ENCODE data around the gene TRMT1L. TPM values are rescaled to one million over a fixed set of nuclear protein-coding genes. Genes with fewer than 3 reads are reported as not detected.

TRMT1L gene
- total RNA-seq, 1 donor from 2014 or later = 0.96 TPM

DNA sequence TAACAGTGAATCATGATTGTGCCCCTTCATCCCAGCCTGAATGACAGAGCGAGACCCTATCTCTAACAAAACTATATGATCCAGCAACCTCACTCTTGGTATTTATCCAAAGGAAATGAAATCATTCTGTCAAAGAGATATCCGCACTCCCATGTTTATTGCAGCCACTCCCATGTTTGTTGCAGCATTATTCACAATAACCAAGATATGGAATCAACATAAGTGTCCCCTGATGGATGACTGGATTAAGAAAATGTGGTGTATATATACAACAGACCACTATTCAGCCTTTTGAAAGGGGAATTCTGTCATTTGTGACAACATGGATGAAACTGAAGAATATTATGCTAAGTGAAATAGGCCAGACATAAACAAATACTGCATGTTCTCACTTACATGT is 44.4 kb downstream of the TRMT1L start:
- Histone ChIP-seq H3K36me3 (no peaks in the 10 kb centered on the region), H3K27me3 (no peaks in the 10 kb centered on the region), H3K27ac (no peak overlapping the region), H3K9me3 (peaks cover 20 to 29% of the 10 kb centered on the region in 2 donors), H3K4me1 (no peaks in the 10 kb centered on the region), H3K4me3 (no peak overlapping the region)
- no peak for DNase-seq (ENCODE audit: low spot score in 2 of 2)
- TF ChIP-seq, protein P1, sequence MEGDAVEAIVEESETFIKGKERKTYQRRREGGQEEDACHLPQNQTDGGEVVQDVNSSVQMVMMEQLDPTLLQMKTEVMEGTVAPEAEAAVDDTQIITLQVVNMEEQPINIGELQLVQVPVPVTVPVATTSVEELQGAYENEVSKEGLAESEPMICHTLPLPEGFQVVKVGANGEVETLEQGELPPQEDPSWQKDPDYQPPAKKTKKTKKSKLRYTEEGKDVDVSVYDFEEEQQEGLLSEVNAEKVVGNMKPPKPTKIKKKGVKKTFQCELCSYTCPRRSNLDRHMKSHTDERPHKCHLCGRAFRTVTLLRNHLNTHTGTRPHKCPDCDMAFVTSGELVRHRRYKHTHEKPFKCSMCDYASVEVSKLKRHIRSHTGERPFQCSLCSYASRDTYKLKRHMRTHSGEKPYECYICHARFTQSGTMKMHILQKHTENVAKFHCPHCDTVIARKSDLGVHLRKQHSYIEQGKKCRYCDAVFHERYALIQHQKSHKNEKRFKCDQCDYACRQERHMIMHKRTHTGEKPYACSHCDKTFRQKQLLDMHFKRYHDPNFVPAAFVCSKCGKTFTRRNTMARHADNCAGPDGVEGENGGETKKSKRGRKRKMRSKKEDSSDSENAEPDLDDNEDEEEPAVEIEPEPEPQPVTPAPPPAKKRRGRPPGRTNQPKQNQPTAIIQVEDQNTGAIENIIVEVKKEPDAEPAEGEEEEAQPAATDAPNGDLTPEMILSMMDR (IDR thresholded peaks at IDR 0.05) = no peak
- intact Hi-C loops (cut with DNase I) = no loop called here

- peaks cover 20 to 29% of the 10 kb centered on the region in 2 donors for H3K9me3 ChIP-seq
Observed at GRCh38 chr1:185111873-185112272, 44.9 kb downstream of the TRMT1L start.

DNA sequence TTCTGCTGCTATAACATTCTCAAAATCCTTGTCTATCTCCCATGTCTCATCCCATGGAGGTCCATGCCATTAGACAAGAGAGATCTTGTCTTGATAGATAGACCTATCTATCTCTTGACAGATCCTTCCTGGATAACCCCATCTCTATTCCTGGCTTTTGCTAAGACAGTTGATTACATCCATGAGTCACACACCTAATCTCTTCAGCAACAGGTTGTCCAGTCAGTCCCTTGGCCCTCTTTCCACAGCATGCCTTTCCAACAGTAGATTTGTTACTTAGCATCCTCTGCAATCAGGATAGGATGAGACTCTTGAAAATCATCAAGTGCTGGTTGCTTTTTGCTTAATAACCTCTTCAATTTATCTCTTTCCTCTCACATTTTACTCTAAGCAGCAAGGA is 46.6 kb downstream of the TRMT1L start:
- peaks cover 20 to 29% of the 10 kb centered on the region in 2 donors for H3K9me3 ChIP-seq
- intact Hi-C loops (cut with DNase I) = no loop called here

More at GRCh38 chr1:185111873-185112272, 44.9 kb downstream of the TRMT1L start:
- no peaks in the 10 kb centered on the region for H3K36me3 ChIP-seq
- no peak for DNase-seq (ENCODE audit: low spot score in 2 of 2)
- intact Hi-C loops (cut with DNase I) = no loop called here
- no peak overlapping the region for H3K27ac ChIP-seq
- no peaks in the 10 kb centered on the region for H3K4me1 ChIP-seq
- H3K27me3 ChIP-seq = no peaks in the 10 kb centered on the region
- no peak overlapping the region for H3K4me3 ChIP-seq
- TF ChIP-seq, protein P1 (IDR thresholded peaks at IDR 0.05) = no peak

DNA sequence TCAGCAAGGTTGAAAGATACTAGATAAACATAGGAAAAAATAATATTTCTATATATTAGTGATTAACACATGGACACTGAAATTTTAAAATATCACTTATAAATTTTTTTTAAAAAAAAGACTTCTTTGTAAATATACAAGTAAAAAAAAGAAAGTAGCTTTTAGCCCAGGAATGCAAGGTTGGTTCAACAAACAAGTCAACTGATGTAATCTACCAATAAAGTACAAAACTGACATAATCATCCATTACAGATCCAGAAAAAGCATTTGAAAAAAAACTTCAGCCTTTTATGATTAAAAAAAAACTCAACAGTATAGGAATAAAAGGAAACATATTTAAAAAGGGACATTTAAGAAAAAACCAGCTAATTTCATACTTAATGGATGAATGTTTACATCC is 48.4 kb downstream of the TRMT1L start:
- DNase-seq (ENCODE audit: low spot score in 2 of 2) = no peak
- H3K4me3 ChIP-seq = no peak overlapping the region
- intact Hi-C loops (cut with DNase I) = no loop called here
- no peak overlapping the region for H3K27ac ChIP-seq
- peaks cover 0 to 8% of the 10 kb centered on the region in 2 donors for H3K36me3 ChIP-seq
- no peaks in the 10 kb centered on the region for H3K4me1 ChIP-seq
- TF ChIP-seq, protein P1 (IDR thresholded peaks at IDR 0.05) = no peak
- no peaks in the 10 kb centered on the region for H3K27me3 ChIP-seq
- H3K9me3 ChIP-seq = peaks cover 20 to 29% of the 10 kb centered on the region in 2 donors

More for the DNA sequence above, 46.6 kb downstream of the TRMT1L start:
- H3K4me1 ChIP-seq = no peaks in the 10 kb centered on the region
- TF ChIP-seq, protein P1 (IDR thresholded peaks at IDR 0.05) = no peak
- H3K27ac ChIP-seq = no peak overlapping the region
- no peak overlapping the region for H3K4me3 ChIP-seq
- H3K36me3 ChIP-seq = no peaks in the 10 kb centered on the region
- H3K27me3 ChIP-seq = no peaks in the 10 kb centered on the region
- no peak for DNase-seq (ENCODE audit: low spot score in 2 of 2)

DNA sequence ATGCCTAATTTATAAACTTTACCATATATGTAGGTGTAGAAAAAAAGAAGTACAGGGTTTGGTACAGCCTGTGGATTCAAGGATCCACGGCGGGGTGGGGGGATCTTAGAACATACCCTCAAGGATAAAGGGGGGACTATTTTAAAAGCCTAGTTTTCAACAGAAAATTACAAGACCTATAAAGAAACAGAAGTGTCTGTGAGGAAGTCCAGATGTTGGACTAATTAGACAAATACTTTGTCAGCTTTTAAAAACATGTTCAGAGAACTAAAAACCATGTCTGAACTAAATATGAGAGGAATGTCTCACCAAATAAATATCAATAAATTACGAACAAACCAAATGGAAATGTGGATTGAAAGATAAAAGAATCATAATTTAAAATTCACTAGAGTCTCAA is 51.6 kb downstream of the TRMT1L start:
- peaks cover 1 to 14% of the 10 kb centered on the region in 2 donors for H3K36me3 ChIP-seq
- no peak overlapping the region for H3K27ac ChIP-seq
- H3K9me3 ChIP-seq = peaks cover 16 to 26% of the 10 kb centered on the region in 2 donors
- intact Hi-C loops (cut with DNase I) = no loop called here
- TF ChIP-seq, protein P1 (IDR thresholded peaks at IDR 0.05) = no peak
- no peak for DNase-seq (ENCODE audit: low spot score in 2 of 2)
- H3K4me1 ChIP-seq = no peaks in the 10 kb centered on the region
- H3K4me3 ChIP-seq = no peak overlapping the region
- H3K27me3 ChIP-seq = no peaks in the 10 kb centered on the region

GRCh38 chr1:185104083-185104482 is 52.7 kb downstream of the TRMT1L start:
- intact Hi-C loops (cut with DNase I) = no loop called here
- Histone ChIP-seq H3K27me3 (no peaks in the 10 kb centered on the region), H3K4me1 (no peaks in the 10 kb centered on the region), H3K27ac (no peak overlapping the region), H3K4me3 (no peak overlapping the region), H3K9me3 (peaks cover 8 to 16% of the 10 kb centered on the region in 2 donors), H3K36me3 (peaks cover 6 to 21% of the 10 kb centered on the region in 2 donors)
- TF ChIP-seq, protein P1 (IDR thresholded peaks at IDR 0.05) = no peak
- no peak for DNase-seq (ENCODE audit: low spot score in 2 of 2)

Data from ascending aorta (tissue), 2 donors.